ENCODE measurements around the gene NFASC.

Gene NFASC

DNA sequence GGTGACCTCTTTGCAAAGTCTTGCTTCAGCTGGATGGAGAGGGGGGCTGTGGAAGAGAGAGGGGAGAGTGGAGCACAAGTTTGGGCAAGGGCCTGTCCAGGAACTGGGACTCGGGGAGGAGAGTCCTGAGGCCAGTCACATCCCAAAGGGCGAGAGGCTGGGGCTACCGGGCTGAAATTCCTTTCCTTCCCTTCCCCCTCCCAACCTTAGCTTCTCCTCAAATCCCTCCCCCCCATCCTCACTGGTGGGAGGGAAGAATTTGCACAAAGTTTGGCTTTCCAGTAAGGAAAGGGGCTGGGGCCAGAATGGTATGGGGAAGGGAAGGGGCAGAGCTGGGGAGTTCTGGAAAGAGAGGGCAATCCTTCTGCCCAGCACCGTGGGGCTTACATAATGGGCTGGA, 173.2 kb downstream of the NFASC start:
- no peaks in the 10 kb centered on the region for H4K20me1 ChIP-seq (ENCODE audit: insufficient read depth, low read length)
- H3K9me3 ChIP-seq (replicated peaks; ENCODE audit: insufficient read depth, low read length), result no peaks in the 10 kb centered on the region
- no peaks in the 10 kb centered on the region for H3K9me2 ChIP-seq (replicated peaks; ENCODE audit: insufficient read depth, low read length)
- no peaks in the 10 kb centered on the region for H3K36me3 ChIP-seq (replicated peaks; ENCODE audit: insufficient read depth, low read length)
- TF ChIP-seq EZH2 (optimal IDR thresholded peaks at IDR 0.05; ENCODE audit: low read depth, low read length) (no peak), CTCF (IDR thresholded peaks at IDR 0.05; ENCODE audit: low read length) (no peak)
- no peak for DNase-seq
- H3F3A ChIP-seq (ENCODE audit: insufficient read depth, low read length), result no peaks in the 10 kb centered on the region
- no peak overlapping the region for H3K4me2 ChIP-seq (ENCODE audit: low read depth, low read length)
- no peaks in the 10 kb centered on the region for H3K79me2 ChIP-seq (ENCODE audit: low read length)
- no peak overlapping the region for H3K27ac ChIP-seq (ENCODE audit: low read length)
- no peak overlapping the region for H3K9ac ChIP-seq (ENCODE audit: low read length)
- no peak overlapping the region for H2AFZ ChIP-seq (ENCODE audit: low read length)
- no peaks in the 10 kb centered on the region for H3K4me1 ChIP-seq (ENCODE audit: low read length)
- H3K27me3 ChIP-seq (replicated peaks; ENCODE audit: insufficient read depth, low read length), result peaks cover 94% of the 10 kb centered on the region
- no peak overlapping the region for H3K4me3 ChIP-seq (ENCODE audit: low read length)

- no peaks in the 10 kb centered on the region for H4K20me1 ChIP-seq (ENCODE audit: insufficient read depth, low read length)
- no peak overlapping the region for H3K4me3 ChIP-seq (ENCODE audit: low read length)
- no peaks in the 10 kb centered on the region for H3K9me3 ChIP-seq (replicated peaks; ENCODE audit: insufficient read depth, low read length)
- no peak overlapping the region for H3K4me2 ChIP-seq (ENCODE audit: low read depth, low read length)
- no peak overlapping the region for H2AFZ ChIP-seq (ENCODE audit: low read length)
- no peaks in the 10 kb centered on the region for H3K9me2 ChIP-seq (replicated peaks; ENCODE audit: insufficient read depth, low read length)
- H3K27ac ChIP-seq (ENCODE audit: low read length), result no peak overlapping the region
- no peak for TF ChIP-seq CTCF (IDR thresholded peaks at IDR 0.05; ENCODE audit: low read length)
- no peak for TF ChIP-seq EZH2 (optimal IDR thresholded peaks at IDR 0.05; ENCODE audit: low read depth, low read length)
- TF ChIP-seq EZH2phosphoT487 (IDR thresholded peaks at IDR 0.05; ENCODE audit: low read length), result no peak
- H3K4me1 ChIP-seq (ENCODE audit: low read length), result no peaks in the 10 kb centered on the region
- no peaks in the 10 kb centered on the region for H3F3A ChIP-seq (ENCODE audit: insufficient read depth, low read length)
- no peak overlapping the region for H3K9ac ChIP-seq (ENCODE audit: low read length)
- DNase-seq, result no peak
- no peaks in the 10 kb centered on the region for H3K36me3 ChIP-seq (replicated peaks; ENCODE audit: insufficient read depth, low read length)
- peaks cover 93% of the 10 kb centered on the region for H3K27me3 ChIP-seq (replicated peaks; ENCODE audit: insufficient read depth, low read length)
- H3K79me2 ChIP-seq (ENCODE audit: low read length), result no peaks in the 10 kb centered on the region
Observed at GRCh38 chr1:205044741-205045140, 174.1 kb downstream of the NFASC start.

DNA sequence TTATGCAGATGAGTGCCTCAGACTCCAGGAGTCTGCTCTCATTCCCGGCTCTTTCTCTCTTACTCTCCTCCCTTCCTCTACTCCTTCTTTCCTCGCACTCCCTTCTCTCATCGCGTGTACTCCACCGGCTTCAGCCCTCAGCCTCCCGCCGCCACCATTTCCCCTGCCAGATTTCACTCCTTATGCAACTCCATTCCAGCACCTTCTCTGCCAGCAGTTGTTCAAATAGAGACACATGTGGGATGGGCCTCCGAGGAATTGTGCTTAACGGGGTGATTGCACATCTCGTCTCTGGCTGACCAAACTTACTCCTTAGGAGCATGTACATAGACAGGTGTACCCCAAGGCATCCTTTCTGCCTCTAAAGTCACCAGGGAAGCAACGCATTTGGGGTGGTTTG, 174.5 kb downstream of the NFASC start:
- H3K9me3 ChIP-seq (replicated peaks; ENCODE audit: insufficient read depth, low read length), result no peaks in the 10 kb centered on the region
- no peaks in the 10 kb centered on the region for H3K79me2 ChIP-seq (ENCODE audit: low read length)
- no peaks in the 10 kb centered on the region for H3K9me2 ChIP-seq (replicated peaks; ENCODE audit: insufficient read depth, low read length)
- no peak for DNase-seq
- H3F3A ChIP-seq (ENCODE audit: insufficient read depth, low read length), result no peaks in the 10 kb centered on the region
- H2AFZ ChIP-seq (ENCODE audit: low read length), result no peak overlapping the region
- no peak overlapping the region for H3K27ac ChIP-seq (ENCODE audit: low read length)
- peaks cover 93% of the 10 kb centered on the region for H3K27me3 ChIP-seq (replicated peaks; ENCODE audit: insufficient read depth, low read length)
- TF ChIP-seq EZH2phosphoT487 (IDR thresholded peaks at IDR 0.05; ENCODE audit: low read length), result no peak
- no peak for TF ChIP-seq CTCF (IDR thresholded peaks at IDR 0.05; ENCODE audit: low read length)
- no peak for TF ChIP-seq EZH2 (optimal IDR thresholded peaks at IDR 0.05; ENCODE audit: low read depth, low read length)
- H3K4me3 ChIP-seq (ENCODE audit: low read length), result no peak overlapping the region
- H4K20me1 ChIP-seq (ENCODE audit: insufficient read depth, low read length), result no peaks in the 10 kb centered on the region
- H3K36me3 ChIP-seq (replicated peaks; ENCODE audit: insufficient read depth, low read length), result no peaks in the 10 kb centered on the region
- no peak overlapping the region for H3K9ac ChIP-seq (ENCODE audit: low read length)
- no peaks in the 10 kb centered on the region for H3K4me1 ChIP-seq (ENCODE audit: low read length)
- H3K4me2 ChIP-seq (ENCODE audit: low read depth, low read length), result no peak overlapping the region

Data from MM.1S (cell line).